DMS153 (cell line): ENCODE data around the gene ADAM20.
A peak's percentile ranks its signal among the peaks of the same experiment; 100 is the strongest.
"Not testable (repeated sequence)": the region's sequence is repeated elsewhere in the genome, so short reads cannot be mapped to it uniquely, and the experiment has no call there.

Source experiments
- DNase-seq: peaks from one replicate; lab custom pipeline; 2025; lab: John Stamatoyannopoulos, UW

Gene ADAM20

GRCh38 chr14:70534904-70535303 lies at the start of gene ADAM20:
ADAM20 (minus strand) TSS chr14:70535004; CDS start chr14:70524757, 10,247 bp downstream.
- DNase-seq, result no peak

GRCh38 chr14:70576891-70577290 lies 42.1 kb upstream of the ADAM20 start:
- no peak for DNase-seq

GRCh38 chr14:70573050-70573449 lies 38.2 kb upstream of the ADAM20 start:
- no peak for DNase-seq

- no peak for DNase-seq
Observed at GRCh38 chr14:70571139-70571538, 36.3 kb upstream of the ADAM20 start.

GRCh38 chr14:70567791-70568190 lies 33.0 kb upstream of the ADAM20 start:
- peak; percentile 18 for DNase-seq

GRCh38 chr14:70563869-70564268 lies 29.1 kb upstream of the ADAM20 start:
- DNase-seq, result no peak

- DNase-seq, result no peak
Observed at GRCh38 chr14:70563417-70563816, 28.6 kb upstream of the ADAM20 start.

- DNase-seq, result no peak
Observed at GRCh38 chr14:70558356-70558755, 23.6 kb upstream of the ADAM20 start.

GRCh38 chr14:70555890-70556289 lies 21.1 kb upstream of the ADAM20 start:
- no peak for DNase-seq

- DNase-seq, result no peak
Observed at GRCh38 chr14:70538087-70538486, 3.3 kb upstream of the ADAM20 start.

- no peak for DNase-seq
Observed at GRCh38 chr14:70536830-70537229, 2.0 kb upstream of the ADAM20 start.

GRCh38 chr14:70530417-70530816 lies 4.4 kb downstream of the ADAM20 start:
- DNase-seq, result no peak

- no peak for DNase-seq
Observed at GRCh38 chr14:70527501-70528105, 7.2 kb downstream of the ADAM20 start.

GRCh38 chr14:70525691-70526090 lies 9.1 kb downstream of the ADAM20 start:
- DNase-seq, result no peak

GRCh38 chr14:70515811-70516210 lies 19.0 kb downstream of the ADAM20 start:
- no peak for DNase-seq

- no peak for DNase-seq
Observed at GRCh38 chr14:70514168-70515069, 20.4 kb downstream of the ADAM20 start.

- no peak for DNase-seq
Observed at GRCh38 chr14:70498191-70498590, 36.6 kb downstream of the ADAM20 start.

- DNase-seq, result no peak
Observed at GRCh38 chr14:70489579-70490200, 45.1 kb downstream of the ADAM20 start.

- not testable (repeated sequence) for DNase-seq
Observed at GRCh38 chr14:70477356-70478105, 57.3 kb downstream of the ADAM20 start.

- not testable (repeated sequence) for DNase-seq
Observed at GRCh38 chr14:70475459-70475858, 59.3 kb downstream of the ADAM20 start.

- DNase-seq, result no peak
Observed at GRCh38 chr14:70473825-70474224, 61.0 kb downstream of the ADAM20 start.
